ENCODE results near the gene ALG14. TPM values are rescaled to one million over a fixed set of nuclear protein-coding genes. Genes with fewer than 3 reads are reported as not detected.

Gene ALG14
- polyA plus RNA-seq, 1 donor from 2014 or later, result 2.6 TPM

GRCh38 chr1:95089650-95090287 lies 17.0 kb upstream of the ALG14 start:
- Histone ChIP-seq H3K27me3 (ENCODE audit: insufficient read depth, low read depth, low read length) (no peaks in the 10 kb centered on the region), H3K79me2 (replicated peaks; ENCODE audit: insufficient read depth, low read length) (no peaks in the 10 kb centered on the region), H3F3A (ENCODE audit: insufficient read depth, low read length, poor library complexity, severe bottlenecking) (no peaks in the 10 kb centered on the region), H3K27ac (ENCODE audit: low read length) (no peak overlapping the region), H3K4me2 (ENCODE audit: low read length) (no peak overlapping the region), H3K4me3 (ENCODE audit: low read length) (no peak overlapping the region), H3K9me3 (ENCODE audit: low read length) (no peaks in the 10 kb centered on the region), H4K20me1 (ENCODE audit: insufficient read depth) (no peaks in the 10 kb centered on the region), H3K9ac (ENCODE audit: low read length) (no peak overlapping the region), H3K9me2 (ENCODE audit: insufficient read depth, low read length) (no peaks in the 10 kb centered on the region), H3K36me3 (ENCODE audit: insufficient read depth, low read length) (no peaks in the 10 kb centered on the region), H2AFZ (ENCODE audit: low read depth, low read length) (no peak overlapping the region)
- TF ChIP-seq SMC3 (conservative IDR thresholded peaks at IDR 0.05; ENCODE audit: poor library complexity) (no peak), EP300 (conservative IDR thresholded peaks at IDR 0.05; ENCODE audit: poor library complexity, severe bottlenecking) (no peak)

GRCh38 chr1:95088303-95088702 lies 15.6 kb upstream of the ALG14 start:
- Histone ChIP-seq H3K36me3 (ENCODE audit: insufficient read depth, low read length) (no peaks in the 10 kb centered on the region), H3K27me3 (ENCODE audit: insufficient read depth, low read depth, low read length) (no peaks in the 10 kb centered on the region), H3K4me2 (ENCODE audit: low read length) (no peak overlapping the region), H3K9ac (ENCODE audit: low read length) (no peak overlapping the region), H3K9me3 (ENCODE audit: low read length) (no peaks in the 10 kb centered on the region), H3K27ac (ENCODE audit: low read length) (no peak overlapping the region), H2AFZ (ENCODE audit: low read depth, low read length) (no peak overlapping the region), H3F3A (ENCODE audit: insufficient read depth, low read length, poor library complexity, severe bottlenecking) (no peaks in the 10 kb centered on the region), H3K4me3 (ENCODE audit: low read length) (no peak overlapping the region), H4K20me1 (ENCODE audit: insufficient read depth) (no peaks in the 10 kb centered on the region), H3K9me2 (ENCODE audit: insufficient read depth, low read length) (no peaks in the 10 kb centered on the region), H3K79me2 (replicated peaks; ENCODE audit: insufficient read depth, low read length) (no peaks in the 10 kb centered on the region)
- TF ChIP-seq TAF1 (IDR thresholded peaks at IDR 0.05; ENCODE audit: low read depth), result no peak
- TF ChIP-seq EP300 (conservative IDR thresholded peaks at IDR 0.05; ENCODE audit: poor library complexity, severe bottlenecking), result no peak
- TF ChIP-seq POLR2AphosphoS5 (IDR thresholded peaks at IDR 0.05), result no peak
- TF ChIP-seq MXI1 (conservative IDR thresholded peaks at IDR 0.05; ENCODE audit: poor library complexity, severe bottlenecking), result no peak
- no peak for TF ChIP-seq CTCF (IDR thresholded peaks at IDR 0.05; ENCODE audit: poor library complexity, severe bottlenecking)
- no peak for TF ChIP-seq EZH2 (IDR thresholded peaks at IDR 0.05; ENCODE audit: borderline replicate concordance, insufficient read depth, low read length, poor library complexity, severe bottlenecking)
- TF ChIP-seq SMC3 (conservative IDR thresholded peaks at IDR 0.05; ENCODE audit: poor library complexity), result no peak
- no peak for TF ChIP-seq REST (IDR thresholded peaks at IDR 0.05; ENCODE audit: borderline replicate concordance)
- TF ChIP-seq RAD21 (conservative IDR thresholded peaks at IDR 0.05), result no peak

All from neural cell (in vitro differentiated cells).